DND-41 (cell line): ENCODE measurements around the gene DBF4.
A peak's percentile ranks its signal among the peaks of the same experiment; 100 is the strongest.
"Not testable (repeated sequence)": the region's sequence is repeated elsewhere in the genome, so short reads cannot be mapped to it uniquely, and the experiment has no call there.

Source experiments
- ATAC-seq: fragments of 200-7000 bp; cut with Tn5 transposase; 3 replicates; pipeline ENCODE4 v1.9.1; 2021; ENCODE audit warnings: low read depth; ENCODE audit not compliant: insufficient read depth
- DNase-seq: peaks from one replicate; pipeline ENCODE4 v3.0.0-alpha.2; 2020
- H2AFZ ChIP-seq: 2 replicates; pipeline ENCODE4 v1.6.0; 2012; ENCODE audit warnings: low read depth, low read length
- H3K27ac ChIP-seq: 2 replicates; pipeline ENCODE4 v1.5.1; 2012; ENCODE audit warnings: low read length, inconsistent platforms
- H3K27me3 ChIP-seq: fragments of 200-600 bp; sonication (generic); 2 replicates; pipeline ENCODE4 v1.6.0; 2012; ENCODE audit warnings: low read length, mild to moderate bottlenecking, inconsistent platforms; ENCODE audit not compliant: insufficient read depth, poor library complexity
- H3K36me3 ChIP-seq: 2 replicates; pipeline ENCODE4 v1.5.1; 2012; ENCODE audit warnings: low read length, inconsistent platforms; ENCODE audit not compliant: insufficient read depth
- H3K4me1 ChIP-seq: 2 replicates; pipeline ENCODE4 v1.5.1; 2012; ENCODE audit warnings: mild to moderate bottlenecking, low read length; ENCODE audit not compliant: insufficient read depth
- H3K4me2 ChIP-seq: 2 replicates; pipeline ENCODE4 v1.6.0; 2012; ENCODE audit warnings: mild to moderate bottlenecking, moderate library complexity, low read length, inconsistent platforms; ENCODE audit not compliant: insufficient read depth
- H3K4me3 ChIP-seq, 2 experiments: fragments of 200-600 bp in 1 of 2; shearing (Covaris generic) in 1 of 2; 2 replicates each; pipeline ENCODE4 v1.5.1; 2012 to 2016; ENCODE audit warnings: inconsistent platforms in 2 of 2, low read length in 2 of 2, mild to moderate bottlenecking in 2 of 2, low read depth in 1 of 2, moderate library complexity in 1 of 2
- H3K79me2 ChIP-seq: 2 replicates; pipeline ENCODE4 v1.6.0; 2012; ENCODE audit warnings: low read length, inconsistent platforms; ENCODE audit not compliant: insufficient read depth
- H3K9ac ChIP-seq: 2 replicates; pipeline ENCODE4 v1.6.0; 2012; ENCODE audit warnings: low read depth, mild to moderate bottlenecking, inconsistent platforms, low read length, moderate library complexity
- H3K9me3 ChIP-seq: 2 replicates; pipeline ENCODE4 v1.5.1; 2012; ENCODE audit warnings: low read length, moderate library complexity, mild to moderate bottlenecking, inconsistent platforms; ENCODE audit not compliant: insufficient read depth, severe bottlenecking
- H4K20me1 ChIP-seq: 2 replicates; pipeline ENCODE4 v1.6.0; 2012; ENCODE audit warnings: low read length; ENCODE audit not compliant: insufficient read depth
- EZH2 ChIP-seq: IDR thresholded peaks from 3 replicates; pipeline ENCODE4 v1.6.1; 2012; ENCODE audit warnings: borderline replicate concordance, low read depth, mild to moderate bottlenecking, moderate library complexity, low read length, inconsistent platforms; ENCODE audit not compliant: severe bottlenecking
- TF ChIP-seq, protein P1 (sequence below): IDR thresholded peaks from 2 replicates; pipeline ENCODE4 v1.5.1; 2012; ENCODE audit warnings: borderline replicate concordance, low read length, moderate library complexity, mild to moderate bottlenecking; ENCODE audit not compliant: poor library complexity, severe bottlenecking; ENCODE audit errors: extremely low read depth

The DBF4 gene

DNA sequence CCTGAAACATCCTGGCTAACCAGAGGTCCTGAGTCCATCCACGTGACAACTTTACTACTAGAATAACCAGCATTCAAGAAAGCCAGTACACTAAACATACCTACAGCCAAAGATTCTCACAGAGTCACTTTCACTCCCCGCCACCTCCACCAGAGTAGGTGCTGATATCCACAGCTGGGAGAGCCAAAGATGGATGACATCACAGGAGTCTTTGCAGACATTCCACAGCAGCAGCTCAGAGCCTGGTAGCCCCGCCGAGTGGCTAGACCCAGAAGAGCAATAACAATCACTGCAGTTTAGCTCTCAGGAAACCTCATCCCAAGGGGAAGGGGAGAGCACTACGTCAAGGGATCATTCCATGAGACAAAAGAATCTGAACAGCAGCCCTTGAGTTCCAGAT lies 44.3 kb downstream of the DBF4 start:
- DNase-seq (no peak), ATAC-seq (no peak)
- Histone ChIP-seq H3K27me3 (no peaks in the 10 kb centered on the region), H4K20me1 (no peaks in the 10 kb centered on the region), H3K79me2 (no peaks in the 10 kb centered on the region), H3K27ac (no peak overlapping the region), H3K9ac (no peak overlapping the region), H3K4me3 (no peak overlapping the region), H3K4me1 (no peaks in the 10 kb centered on the region), H3K4me2 (no peak overlapping the region), H3K36me3 (no peaks in the 10 kb centered on the region), H3K9me3 (no peaks in the 10 kb centered on the region), H2AFZ (no peak overlapping the region)
- TF ChIP-seq, protein P1, sequence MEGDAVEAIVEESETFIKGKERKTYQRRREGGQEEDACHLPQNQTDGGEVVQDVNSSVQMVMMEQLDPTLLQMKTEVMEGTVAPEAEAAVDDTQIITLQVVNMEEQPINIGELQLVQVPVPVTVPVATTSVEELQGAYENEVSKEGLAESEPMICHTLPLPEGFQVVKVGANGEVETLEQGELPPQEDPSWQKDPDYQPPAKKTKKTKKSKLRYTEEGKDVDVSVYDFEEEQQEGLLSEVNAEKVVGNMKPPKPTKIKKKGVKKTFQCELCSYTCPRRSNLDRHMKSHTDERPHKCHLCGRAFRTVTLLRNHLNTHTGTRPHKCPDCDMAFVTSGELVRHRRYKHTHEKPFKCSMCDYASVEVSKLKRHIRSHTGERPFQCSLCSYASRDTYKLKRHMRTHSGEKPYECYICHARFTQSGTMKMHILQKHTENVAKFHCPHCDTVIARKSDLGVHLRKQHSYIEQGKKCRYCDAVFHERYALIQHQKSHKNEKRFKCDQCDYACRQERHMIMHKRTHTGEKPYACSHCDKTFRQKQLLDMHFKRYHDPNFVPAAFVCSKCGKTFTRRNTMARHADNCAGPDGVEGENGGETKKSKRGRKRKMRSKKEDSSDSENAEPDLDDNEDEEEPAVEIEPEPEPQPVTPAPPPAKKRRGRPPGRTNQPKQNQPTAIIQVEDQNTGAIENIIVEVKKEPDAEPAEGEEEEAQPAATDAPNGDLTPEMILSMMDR: no peak
- TF ChIP-seq EZH2: no peak

DNA sequence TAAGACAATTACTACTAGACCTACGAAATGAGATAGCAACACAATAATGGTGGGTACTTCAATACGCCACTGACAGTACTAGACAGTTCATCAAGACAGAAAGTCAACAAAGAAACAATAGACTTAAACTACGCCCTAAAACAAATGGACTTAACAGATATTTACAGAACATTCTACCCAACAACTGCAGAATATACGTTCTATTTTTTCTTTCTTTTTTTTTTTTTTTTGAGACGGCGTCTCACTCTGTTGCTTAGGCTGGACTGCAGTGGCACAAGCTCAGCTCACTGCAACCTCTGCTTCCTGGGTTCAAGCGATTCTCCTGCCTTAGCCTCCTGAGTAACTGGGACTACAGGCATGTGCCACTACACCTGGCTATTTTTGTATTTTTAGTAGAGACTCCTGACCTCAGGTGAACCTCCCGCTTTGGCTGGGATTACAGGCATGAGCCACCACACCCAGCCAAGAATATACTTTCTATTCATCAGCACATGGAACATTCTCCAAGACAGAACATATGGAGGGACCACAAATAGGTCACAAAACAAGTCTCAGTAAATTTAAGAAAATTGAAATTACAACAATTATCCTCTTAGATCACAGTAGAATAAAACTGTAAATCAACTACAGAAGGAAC lies 46.6 kb downstream of the DBF4 start:
- H3K9ac ChIP-seq, H3K36me3 ChIP-seq, H3K9me3 ChIP-seq, H3K4me2 ChIP-seq, DNase-seq, H3K4me3 ChIP-seq, H4K20me1 ChIP-seq, ATAC-seq, H3K79me2 ChIP-seq, H3K4me1 ChIP-seq, H2AFZ ChIP-seq, H3K27me3 ChIP-seq, H3K27ac ChIP-seq: not testable (repeated sequence)

- Histone ChIP-seq H3K27me3 (no peaks in the 10 kb centered on the region), H4K20me1 (no peaks in the 10 kb centered on the region), H3K9ac (no peak overlapping the region), H3K4me1 (no peaks in the 10 kb centered on the region), H3K79me2 (no peaks in the 10 kb centered on the region), H2AFZ (no peak overlapping the region), H3K9me3 (no peaks in the 10 kb centered on the region), H3K4me3 (no peak overlapping the region), H3K4me2 (no peak overlapping the region), H3K27ac (no peak overlapping the region), H3K36me3 (no peaks in the 10 kb centered on the region)
- DNase-seq (no peak), ATAC-seq (0 out of 3 replicates have a peak, but pooled peaks have one; percentile 7)
- TF ChIP-seq, protein P1: peak; percentile 39
- TF ChIP-seq EZH2: no peak
Observed at GRCh38 chr7:87926581-87927461, 50.5 kb downstream of the DBF4 start.

- TF ChIP-seq EZH2: no peak
- TF ChIP-seq, protein P1: no peak
- Histone ChIP-seq H3K9ac (peak overlapping the region; percentile 72), H3K9me3 (no peaks in the 10 kb centered on the region), H3K79me2 (peaks cover 7% of the 10 kb centered on the region), H4K20me1 (no peaks in the 10 kb centered on the region), H3K4me3 (peak overlapping the region; percentile 57 to 68; a peak in 3 of 4 replicates), H3K4me2 (peak overlapping the region; percentile 90), H3K36me3 (peaks cover 10% of the 10 kb centered on the region), H3K4me1 (peaks cover 28% of the 10 kb centered on the region), H3K27ac (peak overlapping the region; percentile 79), H3K27me3 (no peaks in the 10 kb centered on the region), H2AFZ (peak overlapping the region; percentile 81)
- ATAC-seq (no peak), DNase-seq (no peak)
Observed at GRCh38 chr7:87933605-87933952, 57.3 kb downstream of the DBF4 start.
